GM08714 (cell line): Measurements from ENCODE around the gene SLC22A7.
"Not testable (repeated sequence)": the region's sequence is repeated elsewhere in the genome, so short reads cannot be mapped to it uniquely, and the experiment has no call there.

Source experiments
- H3K4me3 ChIP-seq: fragments of 200-500 bp; sonication (Bioruptor generic); 2 replicates; pipeline ENCODE4 v1.5.1; 2014; ENCODE audit warnings: mild to moderate bottlenecking, low read length, inconsistent platforms
- ZNF274 ChIP-seq: IDR thresholded peaks from 2 replicates; pipeline ENCODE4 v1.6.1; 2012; ENCODE audit warnings: mild to moderate bottlenecking, low read depth, low read length

The SLC22A7 gene

DNA sequence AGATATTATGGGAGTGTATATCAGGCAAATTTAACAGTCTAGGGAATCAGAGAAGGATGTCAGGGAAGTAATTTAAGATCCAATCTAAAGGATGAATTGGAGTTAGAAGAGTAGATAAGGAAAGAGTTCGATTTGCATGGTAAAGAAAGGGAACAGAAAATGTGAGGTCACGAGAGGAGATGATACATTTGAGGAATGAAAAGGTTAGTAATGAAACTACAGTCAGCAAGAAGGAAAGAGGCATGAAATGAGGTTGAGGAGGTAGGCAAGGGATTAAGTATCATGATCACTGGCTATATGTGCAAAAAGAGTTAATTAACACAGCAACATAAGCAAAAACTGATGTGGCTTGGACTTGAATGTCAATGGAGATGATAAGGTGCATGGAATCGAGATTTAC lies 49.0 kb downstream of the SLC22A7 start:
- no peak overlapping the region for H3K4me3 ChIP-seq
- TF ChIP-seq ZNF274, result no peak

GRCh38 chr6:43347444-43347843 lies 49.4 kb downstream of the SLC22A7 start:
- no peak for TF ChIP-seq ZNF274

DNA sequence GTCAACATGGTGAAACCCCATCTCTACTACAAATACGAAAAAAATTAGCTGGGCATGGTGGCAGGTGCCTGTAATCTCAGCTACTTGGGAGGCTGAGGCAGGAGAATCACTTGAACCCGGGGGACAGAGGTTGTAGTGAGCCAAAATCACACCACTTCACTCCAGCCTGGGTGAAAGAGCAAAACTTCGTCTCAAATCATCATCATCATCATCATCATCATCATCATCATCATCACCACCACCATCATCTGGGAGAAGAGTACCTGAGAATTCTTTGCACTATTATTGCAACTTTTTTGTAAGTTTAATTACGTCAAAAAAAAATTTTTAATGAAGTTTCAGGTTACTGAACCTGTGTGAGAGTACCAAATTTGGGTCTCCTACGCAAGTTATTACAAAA lies 53.9 kb downstream of the SLC22A7 start:
- H3K4me3 ChIP-seq, result not testable (repeated sequence)

More at GRCh38 chr6:43347444-43347843, 49.4 kb downstream of the SLC22A7 start:
- no peak overlapping the region for H3K4me3 ChIP-seq
